ENCODE measurements around the gene NGEF.

DNA sequence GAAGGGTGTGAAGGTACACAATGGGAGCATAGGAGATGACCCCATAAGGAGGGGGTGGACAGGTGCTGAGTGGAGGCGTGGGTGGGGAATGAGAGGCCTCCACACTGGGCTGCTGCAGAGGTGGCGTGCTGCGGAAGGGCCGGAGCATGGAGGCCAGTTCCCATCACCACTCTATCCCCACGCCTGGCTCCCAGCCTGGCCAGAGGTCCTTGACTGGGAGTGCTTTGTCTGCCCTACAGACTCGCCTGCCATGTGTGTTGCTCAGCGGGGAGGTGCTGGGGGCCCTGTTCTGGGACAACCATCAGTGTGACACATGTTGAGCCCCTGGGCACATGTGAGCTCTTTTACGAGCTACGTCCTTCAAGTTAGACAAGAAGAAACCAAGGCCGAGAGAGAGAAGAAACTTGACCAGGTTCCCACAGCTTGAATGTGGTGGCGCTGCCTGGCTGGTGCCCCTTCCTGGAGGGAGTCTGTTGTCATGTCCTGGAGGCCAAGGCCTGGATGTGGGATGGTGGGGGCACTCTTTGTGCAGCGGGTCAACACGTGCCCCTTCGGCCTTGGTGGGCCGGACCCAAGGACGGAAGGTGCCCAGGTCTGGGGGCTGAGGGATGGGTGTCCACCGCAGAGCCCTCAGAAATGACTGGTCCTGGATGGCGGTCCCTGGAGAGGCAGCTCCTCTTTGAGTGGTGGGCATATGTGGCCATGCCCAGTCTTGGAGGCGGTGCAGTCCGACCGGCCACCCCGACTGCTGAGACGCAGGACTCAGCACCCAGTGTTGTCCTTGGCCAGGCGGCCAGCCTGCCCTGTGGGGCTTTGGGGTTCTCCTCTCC, 45.9 kb upstream of the NGEF start:
- TF ChIP-seq EP300 (IDR thresholded peaks at IDR 0.05; ENCODE audit: low read depth) (no peak), POLR2A (IDR thresholded peaks at IDR 0.05) (no peak)
- TF ChIP-seq, protein P1, sequence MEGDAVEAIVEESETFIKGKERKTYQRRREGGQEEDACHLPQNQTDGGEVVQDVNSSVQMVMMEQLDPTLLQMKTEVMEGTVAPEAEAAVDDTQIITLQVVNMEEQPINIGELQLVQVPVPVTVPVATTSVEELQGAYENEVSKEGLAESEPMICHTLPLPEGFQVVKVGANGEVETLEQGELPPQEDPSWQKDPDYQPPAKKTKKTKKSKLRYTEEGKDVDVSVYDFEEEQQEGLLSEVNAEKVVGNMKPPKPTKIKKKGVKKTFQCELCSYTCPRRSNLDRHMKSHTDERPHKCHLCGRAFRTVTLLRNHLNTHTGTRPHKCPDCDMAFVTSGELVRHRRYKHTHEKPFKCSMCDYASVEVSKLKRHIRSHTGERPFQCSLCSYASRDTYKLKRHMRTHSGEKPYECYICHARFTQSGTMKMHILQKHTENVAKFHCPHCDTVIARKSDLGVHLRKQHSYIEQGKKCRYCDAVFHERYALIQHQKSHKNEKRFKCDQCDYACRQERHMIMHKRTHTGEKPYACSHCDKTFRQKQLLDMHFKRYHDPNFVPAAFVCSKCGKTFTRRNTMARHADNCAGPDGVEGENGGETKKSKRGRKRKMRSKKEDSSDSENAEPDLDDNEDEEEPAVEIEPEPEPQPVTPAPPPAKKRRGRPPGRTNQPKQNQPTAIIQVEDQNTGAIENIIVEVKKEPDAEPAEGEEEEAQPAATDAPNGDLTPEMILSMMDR (IDR thresholded peaks at IDR 0.05), result no peak

All from transverse colon (tissue), 3 donors.